SK-N-SH (cell line): ENCODE data around the gene CLASP2. TPM values are rescaled to one million over a fixed set of nuclear protein-coding genes. Genes with fewer than 3 reads are reported as not detected.
"Not testable (repeated sequence)": the region's sequence is repeated elsewhere in the genome, so short reads cannot be mapped to it uniquely, and the experiment has no call there.

Experiments used
- CTCF ChIA-PET: fragments of 300-600, 350-600 bp; formaldehyde crosslinking; extraction: SDS; loops from one replicate; lab custom pipeline; 2021; lab: Yijun Ruan, JAX
- POLR2A ChIA-PET: fragments of 350-600 bp; sonication (Branson Sonifier 250); formaldehyde crosslinking; extraction: SDS; loops from one replicate; lab custom pipeline; 2020; ENCODE audit warnings: antibody characterized with exemption, inconsistent platforms; lab: Yijun Ruan, JAX
- DNase-seq: peaks from one replicate; pipeline ENCODE4 v3.0.0; 2012
- H2AFZ ChIP-seq: fragments of 200-600 bp; sonication (generic); 2 replicates; pipeline ENCODE4 v1.8.1; 2016; ENCODE audit warnings: antibody characterized with exemption, mild to moderate bottlenecking, low read depth
- H3F3A ChIP-seq: fragments of 200-600 bp; sonication (generic); replicated peaks from 2 replicates; pipeline ENCODE3; 2016; ENCODE audit warnings: antibody characterized with exemption, mild to moderate bottlenecking; ENCODE audit not compliant: insufficient read depth
- H3K27ac ChIP-seq, 2 experiments: fragments of 200-500 bp in 1 of 2; fragments of 200-600 bp in 1 of 2; sonication (Bioruptor generic) in 1 of 2; sonication (generic), shearing (Covaris generic) in 1 of 2; 2 replicates each; pipeline versions ENCODE4 v1.5.1 to v1.6.1; 2014 to 2016; ENCODE audit warnings: low read depth in 2 of 2, inconsistent platforms in 1 of 2, low read length in 1 of 2, mild to moderate bottlenecking in 1 of 2, mixed read lengths in 1 of 2
- H3K27me3 ChIP-seq: fragments of 200-600 bp; sonication (generic), shearing (Covaris generic); 2 replicates; pipeline ENCODE4 v1.6.1; 2016; ENCODE audit warnings: mixed run types; ENCODE audit not compliant: insufficient read depth
- H3K36me3 ChIP-seq, 2 experiments: fragments of 200-500 bp in 1 of 2; fragments of 200-600 bp in 1 of 2; sonication (Bioruptor generic) in 1 of 2; sonication (generic) in 1 of 2; replicated peaks in 1 of 2; 2 replicates each; pipeline versions ENCODE3 to v1.5.1; 2014 to 2016; ENCODE audit warnings: low read length in 1 of 2, mild to moderate bottlenecking in 1 of 2; ENCODE audit not compliant: insufficient read depth in 2 of 2, control insufficient read depth in 1 of 2
- H3K4me1 ChIP-seq, 2 experiments: fragments of 200-500 bp in 1 of 2; fragments of 200-600 bp in 1 of 2; sonication (Bioruptor generic) in 1 of 2; sonication (generic), shearing (Covaris generic) in 1 of 2; 2 replicates each; pipeline versions ENCODE4 v1.5.1 to v1.6.1; 2014 to 2016; ENCODE audit warnings: low read depth in 1 of 2, low read length in 1 of 2, mixed run types in 1 of 2; ENCODE audit not compliant: insufficient read depth in 2 of 2, control insufficient read depth in 1 of 2
- H3K4me2 ChIP-seq: fragments of 200-600 bp; sonication (generic), shearing (Covaris generic); 2 replicates; pipeline ENCODE4 v1.6.1; 2017; ENCODE audit warnings: mixed run types
- H3K4me3 ChIP-seq, 2 experiments: fragments of 200-500 bp in 1 of 2; fragments of 200-600 bp in 1 of 2; sonication (Bioruptor generic) in 1 of 2; sonication (generic), shearing (Covaris generic) in 1 of 2; 2 replicates each; pipeline versions ENCODE4 v1.5.1 to v1.8.1; 2014 to 2016; ENCODE audit warnings: low read depth in 2 of 2, inconsistent platforms in 1 of 2, low read length in 1 of 2, mild to moderate bottlenecking in 1 of 2, mixed read lengths in 1 of 2, moderate library complexity in 1 of 2
- H3K79me2 ChIP-seq: fragments of 200-600 bp; sonication (generic); 2 replicates; pipeline ENCODE4 v1.8.1; 2017; ENCODE audit warnings: mild to moderate bottlenecking; ENCODE audit not compliant: insufficient read depth
- H3K9ac ChIP-seq: fragments of 200-600 bp; sonication (generic); 2 replicates; pipeline ENCODE4 v1.6.1; 2017; ENCODE audit warnings: mixed run types
- H3K9me2 ChIP-seq: fragments of 200-600 bp; sonication (generic); 2 replicates; pipeline ENCODE4 v1.6.1; 2017; ENCODE audit warnings: mixed run types
- H3K9me3 ChIP-seq: fragments of 200-600 bp; sonication (generic); 2 replicates; pipeline ENCODE4 v1.6.1; 2017; ENCODE audit warnings: mixed run types, mild to moderate bottlenecking, moderate library complexity
- H4K20me1 ChIP-seq: fragments of 200-600 bp; sonication (generic); 2 replicates; pipeline ENCODE4 v1.6.1; 2017; ENCODE audit warnings: mild to moderate bottlenecking, mixed run types; ENCODE audit not compliant: insufficient read depth
- CHD2 ChIP-seq: fragments of 150-350 bp; IDR thresholded peaks from 2 replicates; pipeline ENCODE4 v1.6.1; 2018; ENCODE audit warnings: low read length; ENCODE audit not compliant: partially characterized antibody
- CTCF ChIP-seq: fragments of 200-600 bp; sonication (generic); IDR thresholded peaks from 2 replicates; pipeline ENCODE4 v1.6.1; 2017; ENCODE audit warnings: antibody characterized with exemption, mild to moderate bottlenecking, moderate library complexity
- ELF1 ChIP-seq: IDR thresholded peaks from 2 replicates; pipeline ENCODE4 v1.4.0; 2012
- EP300 ChIP-seq, 2 experiments: IDR thresholded peaks; 2 replicates each; pipeline versions ENCODE4 v1.4.0 to v1.6.1; 2012; ENCODE audit warnings: borderline replicate concordance in 1 of 2, low read depth in 1 of 2, low read length in 1 of 2
- GABPA ChIP-seq: IDR thresholded peaks from 2 replicates; pipeline ENCODE4 v1.4.0; 2012; ENCODE audit warnings: low read depth, mild to moderate bottlenecking
- MAX ChIP-seq: IDR thresholded peaks from 2 replicates; pipeline ENCODE4 v1.4.0; 2012; ENCODE audit warnings: low read depth
- MEF2A ChIP-seq: IDR thresholded peaks from 2 replicates; pipeline ENCODE4 v1.4.0; 2012; ENCODE audit warnings: low read depth, borderline replicate concordance
- MXI1 ChIP-seq: IDR thresholded peaks from 2 replicates; pipeline ENCODE4 v1.6.1; 2012; ENCODE audit warnings: mild to moderate bottlenecking, low read depth, low read length, improper control_type of control experiment
- POLR2AphosphoS5 ChIP-seq: IDR thresholded peaks from 2 replicates; pipeline ENCODE4 v1.6.1; 2012; ENCODE audit warnings: low read depth, low read length
- REST ChIP-seq: IDR thresholded peaks from 2 replicates; pipeline ENCODE4 v1.6.1; 2012; ENCODE audit warnings: mild to moderate bottlenecking, low read depth, low read length, moderate library complexity
- ZBTB33 ChIP-seq: IDR thresholded peaks from 2 replicates; pipeline ENCODE4 v1.4.0; 2012; ENCODE audit warnings: low read depth, borderline replicate concordance
- WGBS: methylation state at CpG from one replicate; pipeline ENCODE4 v1.1.6; 2017; ENCODE audit warnings: low lambda C conversion rate; 5-methylcytosine and 5-hydroxymethylcytosine counted together
- polyA plus RNA-seq, 3 experiments: library from polyadenylated mRNA; depleted of rRNA; stranded (reverse); fragments of >200 nt; gene quantifications; 2 replicates each; pipeline ENCODE4 v1.2.3, GENCODE V29; 2012

The CLASP2 gene
- polyA plus RNA-seq, 1 of the 3 experiments (the other 2 are of a cell fraction): 13.2 TPM

- no peak for TF ChIP-seq REST
- TF ChIP-seq MXI1: no peak
- no peak for TF ChIP-seq MAX
- no peak for TF ChIP-seq MEF2A
Observed at GRCh38 chr3:33467786-33468185, 250.3 kb downstream of the CLASP2 start (continued).

- POLR2A ChIA-PET: no interaction called here
- H3K9ac ChIP-seq: no peak overlapping the region
- 79% methylated on average over 2 of the region's 2 CpGs for WGBS
- H3K9me3 ChIP-seq: peaks cover 9% of the 10 kb centered on the region
- H3K9me2 ChIP-seq: no peaks in the 10 kb centered on the region
- no peak overlapping the region for H2AFZ ChIP-seq
- no peaks in the 10 kb centered on the region for H3K79me2 ChIP-seq
- no peaks in the 10 kb centered on the region for H3K27me3 ChIP-seq
- no peak overlapping the region for H3K4me2 ChIP-seq
- H3K4me1 ChIP-seq: no peaks in the 10 kb centered on the region
- no peak for TF ChIP-seq CTCF
- TF ChIP-seq GABPA: no peak
- no peak for TF ChIP-seq MXI1
- TF ChIP-seq EP300 (IDR thresholded peaks at IDR 0.05; ENCODE audit: borderline replicate concordance in 1 of 2, low read depth in 1 of 2, low read length in 1 of 2): no peak
- TF ChIP-seq ZBTB33: no peak
- no peak for TF ChIP-seq ELF1
- TF ChIP-seq POLR2AphosphoS5: no peak
- no peak for TF ChIP-seq MEF2A
- TF ChIP-seq CHD2: no peak
- H3F3A ChIP-seq: peaks cover 4% of the 10 kb centered on the region
- no peak for DNase-seq
- H3K36me3 ChIP-seq: no peaks in the 10 kb centered on the region
- no peak overlapping the region for H3K4me3 ChIP-seq
- no peak overlapping the region for H3K27ac ChIP-seq
- no peaks in the 10 kb centered on the region for H4K20me1 ChIP-seq
- CTCF ChIA-PET: no interaction called here
Observed at GRCh38 chr3:33461097-33461496, 257.0 kb downstream of the CLASP2 start.

GRCh38 chr3:33459577-33459976 lies 258.5 kb downstream of the CLASP2 start:
- H4K20me1 ChIP-seq, DNase-seq, H3K9ac ChIP-seq, H3K27me3 ChIP-seq, H3F3A ChIP-seq, H3K36me3 ChIP-seq, H3K4me1 ChIP-seq, H3K4me2 ChIP-seq, H3K27ac ChIP-seq, H3K9me3 ChIP-seq, H3K4me3 ChIP-seq, POLR2A ChIA-PET, CTCF ChIA-PET, H3K9me2 ChIP-seq, H2AFZ ChIP-seq, H3K79me2 ChIP-seq: not testable (repeated sequence)
- whole genome bisulfite sequencing: 75% methylated on average over 4 of the region's 4 CpGs
